B cell (primary cell): ENCODE results near the gene CBL. TPM values are rescaled to one million over a fixed set of nuclear protein-coding genes. Genes with fewer than 3 reads are reported as not detected.

Experiments
- ATAC-seq: fragments of 200-7000 bp; cut with Tn5 transposase; one replicate; pipeline ENCODE4 v1.10.0; 2021; ENCODE audit warnings: low read depth, mild to moderate bottlenecking, moderate number of reproducible peaks, moderate library complexity
- CTCF ChIA-PET: fragments of 350-600 bp; sonication (Branson Sonifier 250); formaldehyde crosslinking; loops from one replicate; lab custom pipeline; 2021; ENCODE audit warnings: antibody characterized with exemption, inconsistent platforms; lab: Charles Lee
- POLR2A ChIA-PET: fragments of 350-600 bp; sonication (Branson Sonifier 250); formaldehyde crosslinking; loops from one replicate; lab custom pipeline; 2021; ENCODE audit warnings: antibody characterized with exemption; lab: Charles Lee
- DNase-seq: peaks from one replicate; pipeline ENCODE4 v3.0.0; 2013
- H2AFZ ChIP-seq: 2 replicates; pipeline ENCODE4 v1.6.1; 2012; ENCODE audit warnings: mild to moderate bottlenecking, low read depth, low read length; ENCODE audit not compliant: insufficient read depth, poor library complexity, severe bottlenecking
- H3K27ac ChIP-seq, 2 donors: 1 replicate in 1 of 2; 2 replicates in 1 of 2; pipeline ENCODE4 v1.5.1; 2012 to 2013; ENCODE audit warnings: low read length in 2 of 2, mild to moderate bottlenecking in 2 of 2, moderate library complexity in 1 of 2
- H3K27me3 ChIP-seq, 4 experiments: fragments of 200-600 bp in 1 of 4; sonication (generic) in 1 of 4; replicated peaks in 1 of 4; 1 replicate in 2 of 4; 2 replicates in 2 of 4; pipeline versions ENCODE4 v1.6.1 to v1.7.0; 2013 to 2016; ENCODE audit warnings: low read length in 3 of 4, mild to moderate bottlenecking in 2 of 4, mixed read lengths in 1 of 4, moderate library complexity in 1 of 4; ENCODE audit not compliant: insufficient read depth in 4 of 4, control insufficient read depth in 3 of 4; ENCODE audit errors: control extremely low read depth in 1 of 4
- H3K36me3 ChIP-seq, 2 experiments: replicated peaks in 1 of 2; 1 replicate in 1 of 2; 2 replicates in 1 of 2; pipeline versions ENCODE4 v1.6.1 to v1.7.1; 2013; ENCODE audit warnings: low read length in 1 of 2; ENCODE audit not compliant: insufficient read depth in 2 of 2, control insufficient read depth in 1 of 2; ENCODE audit errors: control extremely low read depth in 1 of 2, extremely low read depth in 1 of 2
- H3K4me1 ChIP-seq, 2 donors: fragments of 200-600 bp in 1 of 2; sonication (generic) in 1 of 2; 1 replicate in 1 of 2; 2 replicates in 1 of 2; pipeline versions ENCODE4 v1.5.1 to v1.6.1; 2013 to 2017; ENCODE audit warnings: low read length in 2 of 2; ENCODE audit not compliant: control insufficient read depth in 2 of 2, insufficient read depth in 2 of 2
- H3K4me2 ChIP-seq: replicated peaks from 2 replicates; pipeline ENCODE3; 2012; ENCODE audit warnings: mild to moderate bottlenecking, low read depth, low read length; ENCODE audit not compliant: poor library complexity, severe bottlenecking
- H3K4me3 ChIP-seq, 5 experiments: fragments of 200-600 bp in 1 of 5; sonication (generic) in 1 of 5; 1 replicate in 3 of 5; 2 replicates in 2 of 5; pipeline versions ENCODE4 v1.5.1 to v1.7.0; 2011 to 2016; ENCODE audit warnings: low read length in 4 of 5, mild to moderate bottlenecking in 4 of 5, low read depth in 2 of 5, control low read depth in 1 of 5, moderate library complexity in 1 of 5; ENCODE audit not compliant: insufficient read depth in 1 of 5; ENCODE audit errors: control extremely low read depth in 1 of 5, extremely low read depth in 1 of 5
- H3K79me2 ChIP-seq: fragments of 200-600 bp; sonication (generic); one replicate; pipeline ENCODE4 v1.6.0; 2016; ENCODE audit warnings: low read length; ENCODE audit not compliant: control insufficient read depth, insufficient read depth
- H3K9ac ChIP-seq: fragments of 200-600 bp; sonication (generic); 2 replicates; pipeline ENCODE4 v1.6.1; 2017; ENCODE audit warnings: mild to moderate bottlenecking, low read length, moderate library complexity
- H3K9me3 ChIP-seq, 3 donors: one replicate each; pipeline versions ENCODE4 v1.6.1 to v1.7.1; 2013; ENCODE audit warnings: low read length in 2 of 3; ENCODE audit not compliant: control insufficient read depth in 2 of 3, insufficient read depth in 1 of 3; ENCODE audit errors: control extremely low read depth in 1 of 3
- H4K20me1 ChIP-seq: 2 replicates; pipeline ENCODE4 v1.6.0; 2012; ENCODE audit warnings: mild to moderate bottlenecking, low read length; ENCODE audit not compliant: insufficient read depth, control insufficient read depth, poor library complexity, severe bottlenecking
- H3K27ac Mint-ChIP-seq: one replicate; pipeline ENCODE4 v1.8.0; 2021; ENCODE audit warnings: mixed read lengths
- H3K27me3 Mint-ChIP-seq: one replicate; pipeline ENCODE4 v1.8.0; 2021; ENCODE audit warnings: mixed read lengths
- H3K4me1 Mint-ChIP-seq: one replicate; pipeline ENCODE4 v1.8.0; 2021; ENCODE audit warnings: mixed read lengths
- H3K4me3 Mint-ChIP-seq: one replicate; pipeline ENCODE4 v1.8.0; 2021; ENCODE audit warnings: mixed read lengths
- H3K9me3 Mint-ChIP-seq: one replicate; pipeline ENCODE4 v1.8.0; 2022; ENCODE audit warnings: mixed read lengths; ENCODE audit not compliant: insufficient read depth
- EZH2 ChIP-seq: IDR thresholded peaks from 2 replicates; pipeline ENCODE4 v1.6.1; 2012; ENCODE audit warnings: borderline replicate concordance, low read depth, mild to moderate bottlenecking, moderate library complexity, low read length; ENCODE audit not compliant: insufficient read depth, poor library complexity, severe bottlenecking
- WGBS: methylation state at CpG from one replicate; pipeline ENCODE4 v1.1.5; 2013; ENCODE audit warnings: missing lambda C conversion rate; ENCODE audit not compliant: insufficient coverage; 5-methylcytosine and 5-hydroxymethylcytosine counted together
- intact Hi-C: fragments of 100-400 bp; cut with micrococcal nuclease; formaldehyde crosslinking; loops from one replicate; pipeline ENCODE4 v1.10.0; 2022
- polyA plus RNA-seq: library from polyadenylated mRNA; depleted of rRNA; stranded (reverse); fragments of >200 nt; gene quantifications from 2 replicates; pipeline ENCODE4 v1.2.3, GENCODE V29; 2012
- total RNA-seq, 2 donors: library from RNA; stranded (reverse); fragments of 120-200 nt in 1 of 2; gene quantifications; 1 replicate in 1 of 2; 2 replicates in 1 of 2; pipeline versions ENCODE4 v1.2.3 to v1.2.4, GENCODE V29; 2013 to 2022
- TF ChIP-seq, protein P1 (sequence below): fragments of 200-600 bp; IDR thresholded peaks from one replicate; pipeline ENCODE4 v1.8.0; 2022; ENCODE audit warnings: antibody characterized with exemption, mild to moderate bottlenecking

The CBL gene
- total and polyA plus RNA-seq, 2 donors (not counting 1 experiment from before 2014, with no cell fraction given): 11.7 to 35.2 TPM

- H3K4me3 ChIP-seq: no peak overlapping the region
- no peak for DNase-seq
- no peaks in the 10 kb centered on the region for H3K79me2 ChIP-seq
- H3K36me3 ChIP-seq: peaks cover 39 to 72% of the 10 kb centered on the region in 2 experiments
- CTCF ChIA-PET: interaction anchor here (0.9 to 1.6 kb wide), 2 partner anchors 19 to 20 kb away, joined by 3 to 4 read pairs; no protein-coding TSS in a partner anchor
- Mint-ChIP-seq H3K4me3 (no peak overlapping the region), H3K9me3 (no peaks in the 10 kb centered on the region), H3K27ac (no peak overlapping the region), H3K4me1 (no peaks in the 10 kb centered on the region), H3K27me3 (no peaks in the 10 kb centered on the region)
- intact Hi-C loops: no loop called here
- POLR2A ChIA-PET: no interaction called here
- no peaks in the 10 kb centered on the region for H3K27me3 ChIP-seq
- H3K27ac ChIP-seq: no peak overlapping the region
- H2AFZ ChIP-seq: no peak overlapping the region
- H4K20me1 ChIP-seq: no peaks in the 10 kb centered on the region
- H3K4me1 ChIP-seq: no peaks in the 10 kb centered on the region
- 100% methylated on average over 1 of the region's 5 CpGs for WGBS
- TF ChIP-seq, protein P1, sequence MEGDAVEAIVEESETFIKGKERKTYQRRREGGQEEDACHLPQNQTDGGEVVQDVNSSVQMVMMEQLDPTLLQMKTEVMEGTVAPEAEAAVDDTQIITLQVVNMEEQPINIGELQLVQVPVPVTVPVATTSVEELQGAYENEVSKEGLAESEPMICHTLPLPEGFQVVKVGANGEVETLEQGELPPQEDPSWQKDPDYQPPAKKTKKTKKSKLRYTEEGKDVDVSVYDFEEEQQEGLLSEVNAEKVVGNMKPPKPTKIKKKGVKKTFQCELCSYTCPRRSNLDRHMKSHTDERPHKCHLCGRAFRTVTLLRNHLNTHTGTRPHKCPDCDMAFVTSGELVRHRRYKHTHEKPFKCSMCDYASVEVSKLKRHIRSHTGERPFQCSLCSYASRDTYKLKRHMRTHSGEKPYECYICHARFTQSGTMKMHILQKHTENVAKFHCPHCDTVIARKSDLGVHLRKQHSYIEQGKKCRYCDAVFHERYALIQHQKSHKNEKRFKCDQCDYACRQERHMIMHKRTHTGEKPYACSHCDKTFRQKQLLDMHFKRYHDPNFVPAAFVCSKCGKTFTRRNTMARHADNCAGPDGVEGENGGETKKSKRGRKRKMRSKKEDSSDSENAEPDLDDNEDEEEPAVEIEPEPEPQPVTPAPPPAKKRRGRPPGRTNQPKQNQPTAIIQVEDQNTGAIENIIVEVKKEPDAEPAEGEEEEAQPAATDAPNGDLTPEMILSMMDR: no peak
- TF ChIP-seq EZH2: no peak
- H3K9me3 ChIP-seq: no peaks in the 10 kb centered on the region
- no peak for ATAC-seq
- H3K9ac ChIP-seq: no peak overlapping the region
- H3K4me2 ChIP-seq: no peak overlapping the region
Measured at GRCh38 chr11:119303227-119303718, 97.1 kb downstream of the CBL start.

DNA sequence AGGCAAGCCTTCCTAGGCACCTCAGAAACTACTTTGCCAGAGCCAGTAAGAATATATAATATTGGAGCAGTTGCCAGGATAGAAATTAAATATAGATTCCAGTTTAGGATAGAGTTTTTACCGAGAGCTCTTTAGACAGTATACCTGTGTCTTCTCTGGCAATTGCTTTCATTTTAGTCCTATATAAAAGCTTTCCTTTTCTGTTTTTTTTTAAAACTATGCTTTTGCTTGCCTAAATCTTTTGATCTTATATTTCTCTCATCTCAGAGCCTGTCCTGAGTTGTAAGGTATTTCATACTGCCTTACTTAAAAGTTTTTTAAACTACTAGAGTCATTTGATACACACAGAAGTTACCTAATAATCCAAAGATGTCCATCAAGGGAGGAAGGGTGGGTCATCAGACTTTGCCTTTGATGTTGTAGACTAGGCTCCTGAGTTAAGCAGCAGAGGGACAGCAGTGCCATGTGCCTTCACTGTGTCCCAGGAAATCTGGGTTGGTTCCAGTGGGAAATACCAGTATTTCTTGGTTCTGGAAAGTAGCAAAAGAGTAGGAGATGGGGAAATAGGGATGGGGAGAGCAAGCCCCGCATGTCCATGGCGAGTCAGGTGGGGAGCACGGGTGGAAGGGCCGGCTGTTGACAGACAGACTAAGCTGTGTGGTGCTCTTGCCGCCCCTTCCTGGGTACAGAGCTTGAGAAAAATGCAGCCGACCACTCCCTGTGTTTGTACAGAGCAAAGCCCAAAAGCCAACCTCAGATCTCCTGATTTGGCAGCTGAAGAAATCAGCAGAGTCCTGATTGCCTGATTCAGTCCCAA lies 99.6 kb downstream of the CBL start:
- no peak overlapping the region for H3K4me2 ChIP-seq
- no peaks in the 10 kb centered on the region for H3K4me1 Mint-ChIP-seq
- H4K20me1 ChIP-seq: no peaks in the 10 kb centered on the region
- no peak overlapping the region for H3K4me3 ChIP-seq
- TF ChIP-seq, protein P1: no peak
- H2AFZ ChIP-seq: no peak overlapping the region
- H3K9ac ChIP-seq: no peak overlapping the region
- H3K27me3 Mint-ChIP-seq: no peaks in the 10 kb centered on the region
- no peaks in the 10 kb centered on the region for H3K27me3 ChIP-seq
- CTCF ChIA-PET: interaction anchor here (0.9 kb wide), 1 partner anchor 18 kb away, joined by 3 read pairs; no protein-coding TSS in a partner anchor
- intact Hi-C loops: no loop called here
- H3K9me3 ChIP-seq: no peaks in the 10 kb centered on the region
- ATAC-seq (no peak), DNase-seq (no peak)
- 100% methylated on average over 6 of the region's 7 CpGs for WGBS
- H3K36me3 ChIP-seq: peaks cover 29 to 48% of the 10 kb centered on the region in 2 experiments
- no peaks in the 10 kb centered on the region for H3K9me3 Mint-ChIP-seq
- no peak overlapping the region for H3K4me3 Mint-ChIP-seq
- H3K27ac ChIP-seq: no peak overlapping the region
- H3K4me1 ChIP-seq: no peaks in the 10 kb centered on the region
- H3K27ac Mint-ChIP-seq: no peak overlapping the region
- POLR2A ChIA-PET: no interaction called here
- H3K79me2 ChIP-seq: no peaks in the 10 kb centered on the region
